Activated effector memory CD4-positive, alpha-beta T cell treated with anti-CD3 and anti-CD28 coated beads, Interleukin-2, amount 50 U/mL, for 16 hours (primary cell): ENCODE measurements around the gene GK.
A peak's percentile ranks its signal among the peaks of the same experiment; 100 is the strongest.
"Not testable (repeated sequence)": the region's sequence is repeated elsewhere in the genome, so short reads cannot be mapped to it uniquely, and the experiment has no call there.

Source experiments
- DNase-seq: peaks from one replicate; pipeline ENCODE4 v3.0.0-alpha.2; 2020

The GK gene

DNA sequence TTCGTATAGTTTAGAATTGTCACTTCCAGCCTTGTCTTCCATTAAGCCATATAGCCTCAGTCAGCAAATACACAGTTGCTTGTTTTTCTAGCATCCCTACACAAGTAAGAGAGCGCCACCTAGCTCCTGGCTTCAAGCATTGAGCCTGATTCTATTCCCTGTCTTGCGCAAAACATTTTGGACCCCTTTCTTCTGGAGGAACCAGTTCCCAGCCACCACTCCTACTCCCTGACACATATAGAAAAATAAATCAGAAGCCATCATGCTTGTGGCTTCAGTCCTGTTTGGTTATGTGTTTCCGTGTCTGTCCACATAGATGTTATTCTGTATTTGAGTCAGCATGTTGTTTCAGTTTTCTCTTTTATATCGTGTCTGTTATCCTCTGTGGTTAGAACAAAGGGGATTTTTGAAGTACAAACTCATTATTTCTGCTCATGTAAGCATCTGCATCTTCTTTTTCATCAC lies 59.9 kb downstream of the GK start:
- DNase-seq = peak; percentile 73

DNA sequence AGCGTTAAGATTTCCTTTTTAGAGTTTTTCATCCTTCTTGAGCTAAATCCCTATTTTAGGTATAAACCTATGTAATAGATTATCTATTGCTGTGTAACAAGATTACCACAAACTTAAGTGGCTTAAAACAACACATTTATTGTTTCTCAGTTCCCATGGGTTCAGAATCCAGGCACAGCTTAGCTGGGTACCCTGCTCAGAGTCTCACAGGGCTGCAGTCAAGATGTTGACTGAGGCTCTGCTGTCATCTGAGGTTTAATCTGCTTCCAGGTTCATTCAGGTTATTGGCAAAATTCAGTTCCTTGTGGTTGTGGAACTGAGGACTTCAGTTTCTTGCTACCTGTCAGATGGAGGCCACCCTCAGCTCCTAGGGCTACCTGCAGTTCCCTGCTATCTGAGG lies 60.9 kb downstream of the GK start:
- no peak for DNase-seq

GRCh38 chrX:30715976-30716375 lies 62.8 kb downstream of the GK start:
- no peak for DNase-seq

- DNase-seq = no peak
These were observed 80.8 kb downstream of the GK start for GRCh38 chrX:30733852-30734660.

DNA sequence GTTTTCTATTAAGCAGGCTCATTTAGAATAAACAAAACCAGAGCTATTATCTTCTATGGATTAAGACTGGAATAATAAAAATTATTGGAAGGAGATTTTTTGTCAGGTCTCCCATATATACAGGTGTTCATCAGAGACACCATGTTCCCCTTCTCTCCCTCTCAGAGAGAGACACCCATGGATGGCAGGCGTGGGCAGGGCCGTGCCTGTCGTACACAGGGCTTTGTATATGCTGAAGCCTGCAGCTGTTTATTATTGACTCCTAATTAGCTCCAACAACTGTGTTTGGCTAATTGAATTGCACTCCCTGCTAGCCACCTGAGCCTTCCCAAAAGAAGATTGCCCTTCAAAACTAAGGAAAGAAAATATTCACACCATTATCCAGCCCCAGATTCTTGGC lies 81.6 kb downstream of the GK start:
- no peak for DNase-seq

DNA sequence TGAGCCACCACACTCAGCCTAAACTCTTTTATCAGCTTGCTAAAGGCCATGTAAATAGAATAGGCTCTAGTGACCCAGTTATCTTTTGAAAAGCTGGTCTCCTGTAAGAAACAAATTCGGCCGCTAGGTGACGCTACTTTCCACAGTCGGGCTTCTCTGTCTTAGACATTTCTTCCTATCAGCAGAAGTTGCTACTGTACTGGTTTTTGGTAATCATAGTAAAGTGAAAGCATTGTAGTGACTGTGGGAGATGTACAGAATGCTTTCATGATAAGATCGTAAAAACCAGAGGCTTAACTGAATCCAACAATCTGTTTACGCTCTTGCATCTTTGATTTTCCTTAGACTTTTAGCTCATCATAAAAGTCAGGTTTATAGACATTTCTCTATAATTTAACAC lies 82.6 kb downstream of the GK start:
- DNase-seq = peak; percentile 88

DNA sequence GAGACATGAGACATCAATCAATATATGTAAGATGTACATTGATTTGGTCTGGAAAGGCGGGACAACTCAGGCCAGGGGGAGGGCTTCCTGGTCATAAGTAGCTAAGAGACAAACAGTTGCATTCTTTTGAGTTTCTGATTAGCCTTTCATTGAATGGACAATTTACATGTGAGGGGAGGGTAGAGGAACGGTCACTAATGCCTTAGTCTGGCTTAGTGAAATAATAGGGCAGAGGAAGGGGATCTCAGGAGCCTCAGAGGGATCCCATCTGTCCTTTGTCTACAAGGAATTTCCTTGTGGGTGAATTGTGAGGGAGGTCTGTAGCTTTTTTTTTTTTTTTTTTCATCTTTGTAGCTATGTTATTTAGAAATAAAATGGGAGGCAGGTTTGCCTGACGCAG lies 88.3 kb downstream of the GK start:
- DNase-seq = no peak

DNA sequence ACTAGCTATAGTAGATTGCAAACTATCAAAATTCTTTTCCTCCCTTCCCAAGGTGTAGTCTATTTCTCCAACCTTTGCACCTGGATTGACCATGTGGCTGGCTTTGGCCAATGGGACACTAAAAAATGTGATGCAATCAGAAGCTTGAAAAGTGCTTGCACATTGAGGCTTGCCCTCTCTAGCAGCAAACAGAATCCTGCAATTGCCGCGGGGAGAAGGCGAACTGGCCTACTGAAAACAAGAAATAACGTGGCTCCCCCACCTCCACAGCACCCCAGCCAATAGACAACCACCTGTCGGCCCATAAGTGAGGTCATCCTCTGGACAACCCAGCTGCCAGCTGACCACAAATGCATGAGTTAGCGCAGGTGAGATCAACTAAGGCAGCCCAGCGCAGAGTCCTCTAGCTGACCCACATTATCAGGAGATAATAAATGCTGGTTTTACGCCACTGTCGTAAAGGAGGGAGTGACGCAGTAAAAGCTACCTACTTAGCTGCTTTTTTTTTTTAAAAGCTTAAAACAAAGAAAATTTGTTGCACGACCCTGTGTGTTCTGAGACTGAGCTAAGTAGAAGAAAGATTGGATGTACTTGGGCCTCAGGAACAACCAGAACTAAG lies 95.2 kb downstream of the GK start:
- no peak for DNase-seq

DNA sequence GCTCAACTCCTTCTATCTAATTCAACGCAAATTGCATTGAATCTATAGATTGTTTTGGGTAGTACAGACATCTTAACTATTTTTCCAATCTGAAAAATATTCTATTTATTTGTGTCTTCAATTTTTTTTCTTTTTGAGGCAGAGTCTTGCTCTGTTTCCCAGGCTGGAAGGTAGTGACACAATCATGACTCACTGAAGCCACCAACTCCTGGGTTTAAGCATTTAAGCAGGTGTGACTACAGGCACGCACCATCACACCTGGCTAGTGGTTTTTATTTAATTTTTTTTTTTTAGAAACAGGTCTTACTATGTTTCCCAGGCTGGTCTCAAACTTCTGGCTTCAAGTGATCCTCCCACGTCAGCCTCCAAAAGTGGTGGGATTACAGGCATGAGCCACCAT lies 98.3 kb downstream of the GK start:
- no peak for DNase-seq

DNA sequence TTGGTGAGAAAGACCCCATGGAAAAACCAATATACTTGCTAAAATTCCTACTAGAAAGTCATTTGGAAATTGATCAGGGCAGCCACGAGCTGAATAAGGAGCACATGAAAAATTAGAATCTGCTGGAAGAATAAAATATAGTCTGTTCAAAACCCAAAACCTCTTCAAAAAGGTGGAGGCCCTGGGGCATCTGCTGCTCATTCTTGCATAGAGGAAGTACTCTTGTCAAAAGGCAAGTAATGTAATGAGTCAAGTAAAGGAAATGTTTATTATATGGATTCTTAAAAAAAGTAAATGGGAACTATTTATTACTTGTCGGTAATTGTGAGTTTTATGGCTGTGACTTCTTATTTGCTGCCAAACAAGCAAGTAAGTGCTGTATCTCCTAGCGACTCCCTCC lies 109.5 kb downstream of the GK start:
- DNase-seq = no peak

GRCh38 chrX:30773764-30774163 lies 120.5 kb downstream of the GK start:
- not testable (repeated sequence) for DNase-seq

- no peak for DNase-seq
These were observed 124.4 kb downstream of the GK start for GRCh38 chrX:30777575-30777974.

DNA sequence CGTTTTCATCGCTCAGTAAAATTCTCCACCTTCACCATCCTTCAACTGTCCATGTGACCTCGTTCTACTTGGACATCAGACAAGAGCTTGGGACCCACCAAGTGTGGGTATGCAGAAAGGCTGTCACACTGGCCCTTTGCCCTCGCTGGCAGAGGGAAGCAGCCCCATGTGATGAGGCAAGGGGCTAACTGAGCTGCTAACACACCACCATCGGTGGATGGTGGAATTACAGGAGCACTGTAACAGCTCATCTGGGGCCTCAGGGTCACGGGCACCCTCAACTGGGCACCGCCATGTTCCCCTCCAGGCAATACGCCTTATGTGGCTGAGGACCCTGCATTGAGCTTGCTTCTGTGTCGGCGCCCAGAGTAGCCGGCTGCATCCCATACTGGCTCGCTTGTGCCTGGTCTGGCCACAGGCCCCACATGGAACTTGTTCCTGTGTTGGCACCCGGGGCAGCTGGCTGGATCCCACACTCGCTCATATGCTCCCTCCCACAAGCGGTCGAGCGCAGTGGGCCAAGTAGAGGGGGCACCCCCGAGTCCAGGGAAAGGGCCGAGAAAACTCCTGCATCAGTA lies 126.3 kb downstream of the GK start:
- DNase-seq = no peak
